ENCODE results near the gene ADAMTS15. TPM values are rescaled to one million over a fixed set of nuclear protein-coding genes. Genes with fewer than 3 reads are reported as not detected.
A peak's percentile ranks its signal among the peaks of the same experiment; 100 is the strongest.

The ADAMTS15 gene
- total and polyA plus RNA-seq, 2 of the 4 experiments (the other 2 are of a cell fraction): 3.0 to 5.0 TPM

DNA sequence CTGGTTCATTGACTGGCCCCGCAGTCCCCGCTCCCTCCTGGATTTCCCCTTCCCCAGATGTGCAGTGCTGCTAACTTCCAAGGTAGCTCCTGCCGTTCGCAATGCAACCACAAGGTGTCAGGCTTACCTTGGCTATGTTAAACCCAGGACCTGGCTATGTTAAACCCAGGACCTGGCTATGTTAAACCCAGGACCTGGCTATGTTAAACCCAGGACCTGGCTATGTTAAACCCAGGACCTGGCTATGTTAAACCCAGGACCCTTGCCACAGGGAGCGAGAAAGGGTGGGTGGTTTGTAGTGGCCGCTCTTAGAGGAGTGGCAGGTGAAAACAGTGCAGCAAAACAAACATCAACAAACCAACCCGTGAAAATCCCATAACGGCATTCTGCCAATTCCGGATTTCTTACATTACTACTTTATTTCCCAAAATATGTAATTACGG is 17.1 kb upstream of the ADAMTS15 start:
- ChIA-PET POLR2A (ENCODE audit: unreplicated experiment) (no interaction called here), CTCF (interaction anchor here (0.5 to 5.4 kb wide), 8 partner anchors 10 to 466 kb away, joined by 3 to 95 read pairs (median 4); no protein-coding TSS in a partner anchor)
- intact Hi-C loops (cut with micrococcal nuclease) (loop anchor here (1.0 to 10.0 kb wide), 4 partner anchors 41 to 783 kb away; no protein-coding TSS in a partner anchor), in situ Hi-C loops (cut with MboI; ENCODE audit: low sequenced_read_pairs) (no loop called here), dilution Hi-C loops (cut with HindIII; ENCODE audit: low sequenced_read_pairs, unreplicated experiment) (loop anchor here (25.0 kb wide), 1 partner anchor 431 kb away; no protein-coding TSS in a partner anchor)
- H2BK15ac ChIP-seq (ENCODE audit: low read depth, low read length): peak overlapping the region; percentile 18; the same call in 1 of the 3 replicates
- peak; percentile 76 for DNase-seq
- H2BK120ac ChIP-seq (ENCODE audit: low read depth, low read length): peak overlapping the region; percentile 50; the same call in 1 of the 2 replicates
- H3K79me1 ChIP-seq (ENCODE audit: low read depth in 1 of 2, low read length in 2 of 2): no peaks in the 10 kb centered on the region
- peaks cover 4% of the 10 kb centered on the region; the same call in 1 of the 2 replicates for H4K20me1 ChIP-seq (ENCODE audit: insufficient read depth, low read length)
- H3K14ac ChIP-seq (replicated peaks; ENCODE audit: low read depth, low read length): no peak overlapping the region
- no peak overlapping the region for H3K4me3 ChIP-seq (ENCODE audit: insufficient read depth, low read depth, low read length)
- no CpG with 5 or more reads among the region's 10 CpGs for WGBS, 2 experiments (ENCODE audit: extremely low coverage in 2 of 2, insufficient read length in 1 of 2)
- H2BK5ac ChIP-seq (ENCODE audit: low read depth, low read length, poor library complexity, severe bottlenecking): no peak overlapping the region
- no peak overlapping the region for H3K4ac ChIP-seq (ENCODE audit: low read depth, low read length)
- H2BK20ac ChIP-seq (ENCODE audit: low read depth, low read length): peak overlapping the region; percentile 48; the same call in 1 of the 2 replicates
- H3K27me3 ChIP-seq (ENCODE audit: control insufficient read depth, insufficient read depth, low read length): peaks cover 41% of the 10 kb centered on the region
- TF ChIP-seq, protein P1, sequence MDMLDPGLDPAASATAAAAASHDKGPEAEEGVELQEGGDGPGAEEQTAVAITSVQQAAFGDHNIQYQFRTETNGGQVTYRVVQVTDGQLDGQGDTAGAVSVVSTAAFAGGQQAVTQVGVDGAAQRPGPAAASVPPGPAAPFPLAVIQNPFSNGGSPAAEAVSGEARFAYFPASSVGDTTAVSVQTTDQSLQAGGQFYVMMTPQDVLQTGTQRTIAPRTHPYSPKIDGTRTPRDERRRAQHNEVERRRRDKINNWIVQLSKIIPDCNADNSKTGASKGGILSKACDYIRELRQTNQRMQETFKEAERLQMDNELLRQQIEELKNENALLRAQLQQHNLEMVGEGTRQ (IDR thresholded peaks at IDR 0.05; ENCODE audit: low read depth, low read length): no peak
- TF ChIP-seq POLR2A (IDR thresholded peaks at IDR 0.05; ENCODE audit: low read depth, low read length): no peak
- TF ChIP-seq NFE2L2 (IDR thresholded peaks at IDR 0.05; ENCODE audit: low read depth, low read length): no peak
- no peak for TF ChIP-seq CHD1 (IDR thresholded peaks at IDR 0.05; ENCODE audit: low read depth, low read length)
- TF ChIP-seq FOS (IDR thresholded peaks at IDR 0.05; ENCODE audit: low read depth, low read length): no peak
- TF ChIP-seq MAZ (IDR thresholded peaks at IDR 0.05; ENCODE audit: borderline replicate concordance, low read depth, low read length): no peak
- TF ChIP-seq, protein P2, sequence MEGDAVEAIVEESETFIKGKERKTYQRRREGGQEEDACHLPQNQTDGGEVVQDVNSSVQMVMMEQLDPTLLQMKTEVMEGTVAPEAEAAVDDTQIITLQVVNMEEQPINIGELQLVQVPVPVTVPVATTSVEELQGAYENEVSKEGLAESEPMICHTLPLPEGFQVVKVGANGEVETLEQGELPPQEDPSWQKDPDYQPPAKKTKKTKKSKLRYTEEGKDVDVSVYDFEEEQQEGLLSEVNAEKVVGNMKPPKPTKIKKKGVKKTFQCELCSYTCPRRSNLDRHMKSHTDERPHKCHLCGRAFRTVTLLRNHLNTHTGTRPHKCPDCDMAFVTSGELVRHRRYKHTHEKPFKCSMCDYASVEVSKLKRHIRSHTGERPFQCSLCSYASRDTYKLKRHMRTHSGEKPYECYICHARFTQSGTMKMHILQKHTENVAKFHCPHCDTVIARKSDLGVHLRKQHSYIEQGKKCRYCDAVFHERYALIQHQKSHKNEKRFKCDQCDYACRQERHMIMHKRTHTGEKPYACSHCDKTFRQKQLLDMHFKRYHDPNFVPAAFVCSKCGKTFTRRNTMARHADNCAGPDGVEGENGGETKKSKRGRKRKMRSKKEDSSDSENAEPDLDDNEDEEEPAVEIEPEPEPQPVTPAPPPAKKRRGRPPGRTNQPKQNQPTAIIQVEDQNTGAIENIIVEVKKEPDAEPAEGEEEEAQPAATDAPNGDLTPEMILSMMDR (conservative IDR thresholded peaks at IDR 0.05; ENCODE audit: low read depth, low read length): peak; percentile 77
- TF ChIP-seq MXI1 (IDR thresholded peaks at IDR 0.05; ENCODE audit: borderline replicate concordance, low read depth, low read length): no peak
- no peak for TF ChIP-seq BHLHE40 (IDR thresholded peaks at IDR 0.05; ENCODE audit: low read depth, low read length)
- no peak for TF ChIP-seq CEBPB (IDR thresholded peaks at IDR 0.05; ENCODE audit: low read depth, low read length)
- TF ChIP-seq, protein P3, sequence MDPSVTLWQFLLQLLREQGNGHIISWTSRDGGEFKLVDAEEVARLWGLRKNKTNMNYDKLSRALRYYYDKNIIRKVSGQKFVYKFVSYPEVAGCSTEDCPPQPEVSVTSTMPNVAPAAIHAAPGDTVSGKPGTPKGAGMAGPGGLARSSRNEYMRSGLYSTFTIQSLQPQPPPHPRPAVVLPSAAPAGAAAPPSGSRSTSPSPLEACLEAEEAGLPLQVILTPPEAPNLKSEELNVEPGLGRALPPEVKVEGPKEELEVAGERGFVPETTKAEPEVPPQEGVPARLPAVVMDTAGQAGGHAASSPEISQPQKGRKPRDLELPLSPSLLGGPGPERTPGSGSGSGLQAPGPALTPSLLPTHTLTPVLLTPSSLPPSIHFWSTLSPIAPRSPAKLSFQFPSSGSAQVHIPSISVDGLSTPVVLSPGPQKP (IDR thresholded peaks at IDR 0.05; ENCODE audit: borderline replicate concordance, low read depth, low read length): no peak
- TF ChIP-seq RAD21 (IDR thresholded peaks at IDR 0.05; ENCODE audit: low read length): peak; percentile 85
- peak; percentile 74 for TF ChIP-seq SMC3 (IDR thresholded peaks at IDR 0.05; ENCODE audit: low read depth, low read length)
- TF ChIP-seq RCOR1 (IDR thresholded peaks at IDR 0.05; ENCODE audit: insufficient replicate concordance, low read length): no peak
- TF ChIP-seq RFX5 (IDR thresholded peaks at IDR 0.05; ENCODE audit: low read depth, low read length): no peak
- H4K5ac ChIP-seq (ENCODE audit: low read depth, low read length): no peak overlapping the region
- H3K56ac ChIP-seq (ENCODE audit: extremely low read depth, insufficient read depth, low read length): no peak overlapping the region
- ATAC-seq (ENCODE audit: low read depth): peak; percentile 22
- peak overlapping the region; percentile 51 for H2AFZ ChIP-seq (replicated peaks; ENCODE audit: low read length, poor library complexity)
- peaks cover 13% of the 10 kb centered on the region for H3K4me1 ChIP-seq (ENCODE audit: control insufficient read depth, insufficient read depth, low read length)
- H4K8ac ChIP-seq (ENCODE audit: low read depth in 2 of 2, low read length in 2 of 2): no peak overlapping the region; a peak in 1 of 4 replicates
- H3K18ac ChIP-seq (ENCODE audit: low read depth, low read length): peak overlapping the region; percentile 14; the same call in 1 of the 2 replicates
- peak overlapping the region; percentile 43; the same call in 1 of the 2 replicates for H3K27ac ChIP-seq (ENCODE audit: insufficient read depth, low read length)
- H3K4me2 ChIP-seq (ENCODE audit: low read depth, low read length): peak overlapping the region; percentile 68
- H3K9me3 ChIP-seq (ENCODE audit: control insufficient read depth, insufficient read depth, low read length): no peaks in the 10 kb centered on the region; the same call in 1 of the 2 replicates
- peaks cover 1% of the 10 kb centered on the region; the same call in 1 of the 2 replicates for H3K9me1 ChIP-seq (ENCODE audit: insufficient read depth, low read length)
- H3K9ac ChIP-seq (ENCODE audit: low read depth, low read length): no peak overlapping the region
- H4K91ac ChIP-seq (ENCODE audit: insufficient read depth, low read depth, low read length): no peak overlapping the region
- no peak overlapping the region for H2AK9ac ChIP-seq (replicated peaks; ENCODE audit: low read depth, low read length, poor library complexity)
- no peak overlapping the region for H3K23ac ChIP-seq (ENCODE audit: low read depth, low read length)
- BruUV-seq (replicated peaks): no TSS peak
- H3K36me3 ChIP-seq (ENCODE audit: control insufficient read depth, insufficient read depth, low read length): no peaks in the 10 kb centered on the region
- H2AK5ac ChIP-seq (ENCODE audit: low read depth, low read length): peak overlapping the region; percentile 67; the same call in 1 of the 2 replicates

Data from IMR-90 (cell line).